Adrenal gland (tissue), 12 donors: Measurements from ENCODE around the gene GHR. TPM values are rescaled to one million over a fixed set of nuclear protein-coding genes. Genes with fewer than 3 reads are reported as not detected.
"Not testable (repeated sequence)": the region's sequence is repeated elsewhere in the genome, so short reads cannot be mapped to it uniquely, and the experiment has no call there.

Experiments used
- DNase-seq, 7 donors: peaks; one replicate each; pipeline ENCODE4 v3.0.0-alpha.2; 2019 to 2020
- H3K27ac ChIP-seq, 5 donors: fragments of 200-600 bp; sonication (generic) in 4 of 5; 1 replicate in 3 of 5; 2 replicates in 2 of 5; pipeline versions ENCODE4 v1.5.1 to v1.8.0; 2016 to 2020; ENCODE audit warnings: mild to moderate bottlenecking in 1 of 5
- H3K27me3 ChIP-seq: fragments of 200-600 bp; 2 replicates; pipeline ENCODE4 v1.8.0; 2021
- H3K36me3 ChIP-seq, 2 donors: fragments of 200-600 bp; replicated peaks in 1 of 2; 1 replicate in 1 of 2; 2 replicates in 1 of 2; pipeline versions ENCODE4 v1.5.1 to v1.8.0; 2018 to 2022
- H3K4me1 ChIP-seq, 2 donors: fragments of 200-600 bp; replicated peaks in 1 of 2; 1 replicate in 1 of 2; 2 replicates in 1 of 2; pipeline versions ENCODE4 v1.5.1 to v1.8.0; 2018 to 2021
- H3K4me3 ChIP-seq, 4 donors: fragments of 200-600 bp; sonication (generic) in 3 of 4; one replicate each; pipeline ENCODE4 v1.5.1; 2016 to 2018
- H3K9me3 ChIP-seq, 3 donors: fragments of 200-600 bp; sonication (generic) in 1 of 3; replicated peaks in 1 of 3; 1 replicate in 2 of 3; 2 replicates in 1 of 3; pipeline versions ENCODE4 v1.5.1 to v1.8.0; 2016 to 2021
- CTCF ChIP-seq, 6 experiments: fragments of 450-650 bp in 4 of 6; fragments of 200-600 bp in 2 of 6; sonication (generic) in 1 of 6; IDR thresholded peaks; 1 replicate in 5 of 6; 2 replicates in 1 of 6; pipeline versions ENCODE4 v1.5.1 to v1.8.0; 2016 to 2021; ENCODE audit warnings: antibody characterized with exemption in 6 of 6, mild to moderate bottlenecking in 2 of 6, moderate library complexity in 1 of 6
- POLR2A ChIP-seq, 2 donors: fragments of 450-650 bp; IDR thresholded peaks; one replicate each; pipeline ENCODE4 v1.6.1; 2017; ENCODE audit warnings: antibody characterized with exemption in 2 of 2, mild to moderate bottlenecking in 2 of 2, moderate library complexity in 1 of 2
- WGBS, 4 donors: extraction: QIAGEN DNeasy Blood & Tissue Kit in 2 of 4; methylation state at CpG; one replicate each; pipeline versions ENCODE4 v1.1.5 to v1.1.7; 2013 to 2017; 5-methylcytosine and 5-hydroxymethylcytosine counted together
- intact Hi-C, 2 donors: fragments of 100-400 bp; cut with DNase I; formaldehyde crosslinking; loops; one replicate each; pipeline versions ENCODE4 v1.14.1 to v1.15.0; 2022 to 2023
- polyA plus RNA-seq, 3 donors: library from polyadenylated mRNA; stranded (reverse); fragments of 200-250 nt in 2 of 3; fragments of 350-450 nt in 1 of 3; fragmentation: Illumina TruSeq in 1 of 3; extraction: RNeasy Lipid Tissue Mini Kit (QIAGEN cat#74804) in 1 of 3; gene quantifications; one replicate each; pipeline ENCODE4 v1.2.3, GENCODE V29; 2013 to 2014
- total RNA-seq, 9 donors: library from RNA; depleted of rRNA in 4 of 9; stranded (reverse); fragments of >200 nt in 4 of 9; fragments of 120-200 nt in 1 of 9; fragmentation: NEBNext Ultra II Directional in 1 of 9; extraction: Animal tissue kit (Norgen Biotek cat#: 25700) in 1 of 9; gene quantifications; one replicate each; pipeline versions ENCODE4 v1.1.0 to v1.2.4, GENCODE V29; 2013 to 2023
- donor health status: healthy with polysubstance abuse.
- donor health status: Bipolar disorder and iron deficiency.
- donor health status: DM: yes; HTN: yes; CAD: no.
- donor health status: DM: no; HTN: no; CAD: no.
- donor health status: DM: no; HTN: no; CAD: no.
- donor health status: DM: yes; HTN: yes; CAD: no.

Gene GHR
- total and polyA plus RNA-seq, 12 donors: 2.9 to 17.1 (median 10.5) TPM

- WGBS, 4 donors: 31 to 52% (median 40%) methylated on average over 3 of the region's 3 CpGs
- H3K4me3 ChIP-seq: peak overlapping the region in 1 of 4 donors; percentile 46
- TF ChIP-seq CTCF (IDR thresholded peaks at IDR 0.05) (peak in 1 of 6 experiments; percentile 2), POLR2A (IDR thresholded peaks at IDR 0.05) (no peak)
- peak in 1 of 7 donors; percentile 2 for DNase-seq
- intact Hi-C loops: loop anchor here (10.0 kb wide), 2 partner anchors 71 to 231 kb away; partner anchors contain the start of gene GHR (in 2 of the 2)
- H3K9me3 ChIP-seq: no peaks in the 10 kb centered on the region
- peaks cover 0 to 11% of the 10 kb centered on the region in 2 donors for H3K4me1 ChIP-seq
- no peaks in the 10 kb centered on the region for H3K36me3 ChIP-seq
- no peaks in the 10 kb centered on the region for H3K27me3 ChIP-seq
- no peak overlapping the region for H3K27ac ChIP-seq
These were observed 232.9 kb downstream of the GHR start for GRCh38 chr5:42655982-42656650.

GRCh38 chr5:42656651-42657015 lies 233.4 kb downstream of the GHR start:
- intact Hi-C loops: loop anchor here (10.0 kb wide), 2 partner anchors 72 to 232 kb away; partner anchors contain the start of gene GHR (in 2 of the 2)

GRCh38 chr5:42659869-42660268 lies 236.6 kb downstream of the GHR start:
- H3K4me1 ChIP-seq: peaks cover 0 to 11% of the 10 kb centered on the region in 2 donors
- H3K4me3 ChIP-seq, H3K36me3 ChIP-seq, H3K9me3 ChIP-seq, DNase-seq, H3K27ac ChIP-seq, H3K27me3 ChIP-seq: not testable (repeated sequence)
- intact Hi-C loops: loop anchor here (10.0 kb wide), 2 partner anchors 75 to 235 kb away; partner anchors contain the start of gene GHR (in 2 of the 2)
- 83 to 100% (median 88%) methylated on average over 3 to 12 of the region's 13 CpGs for WGBS, 4 donors

More at GRCh38 chr5:42656651-42657015, 233.4 kb downstream of the GHR start:
- no peaks in the 10 kb centered on the region for H3K27me3 ChIP-seq
- no peak overlapping the region for H3K27ac ChIP-seq
- H3K36me3 ChIP-seq: no peaks in the 10 kb centered on the region
- H3K4me1 ChIP-seq: peaks cover 0 to 11% of the 10 kb centered on the region in 2 donors
- TF ChIP-seq CTCF (IDR thresholded peaks at IDR 0.05): peak; percentile 11 to 62 (median 49)
- no peak for TF ChIP-seq POLR2A (IDR thresholded peaks at IDR 0.05)
- H3K9me3 ChIP-seq: no peaks in the 10 kb centered on the region
- DNase-seq: no peak
- peak overlapping the region in 1 of 4 donors; percentile 46 for H3K4me3 ChIP-seq

GRCh38 chr5:42665857-42666256 lies 242.6 kb downstream of the GHR start:
- Histone ChIP-seq H3K4me3 (no peak overlapping the region), H3K4me1 (no peaks in the 10 kb centered on the region), H3K9me3 (no peaks in the 10 kb centered on the region), H3K27ac (no peak overlapping the region), H3K36me3 (no peaks in the 10 kb centered on the region), H3K27me3 (no peaks in the 10 kb centered on the region)
- intact Hi-C loops: no loop called here
- DNase-seq: no peak
- WGBS, 4 donors: 90 to 95% (median 93%) methylated on average over 3 of the region's 3 CpGs
- TF ChIP-seq CTCF (IDR thresholded peaks at IDR 0.05) (no peak), POLR2A (IDR thresholded peaks at IDR 0.05) (no peak)

GRCh38 chr5:42666869-42667268 lies 243.6 kb downstream of the GHR start:
- TF ChIP-seq CTCF (IDR thresholded peaks at IDR 0.05) (no peak), POLR2A (IDR thresholded peaks at IDR 0.05) (no peak)
- Histone ChIP-seq H3K36me3 (no peaks in the 10 kb centered on the region), H3K4me1 (no peaks in the 10 kb centered on the region), H3K27ac (no peak overlapping the region), H3K27me3 (no peaks in the 10 kb centered on the region), H3K4me3 (no peak overlapping the region), H3K9me3 (no peaks in the 10 kb centered on the region)
- 82 to 96% (median 88%) methylated on average over 3 of the region's 3 CpGs for WGBS, 4 donors
- no peak for DNase-seq
- intact Hi-C loops: no loop called here
